Hypothalamus (tissue), 51 donors: Measurements from ENCODE around the gene CCDC89.

ENCODE experiments used
- DNase-seq, 51 donors: peaks; one replicate each; lab custom pipeline; 2025; lab: John Stamatoyannopoulos, UW

CCDC89 gene

GRCh38 chr11:85685820-85686459 is at the start of gene CCDC89:
Gene CCDC89, minus strand, starts transcription at chr11:85686195. Its CDS starts 65 bp downstream, at chr11:85686130.
- DNase-seq = peak in 50 of 51 donors; percentile 2 to 84 (median 59)

GRCh38 chr11:85732965-85733364 is 47.0 kb upstream of the CCDC89 start:
- DNase-seq = no peak

GRCh38 chr11:85726381-85726780 is 40.4 kb upstream of the CCDC89 start:
- DNase-seq = no peak

GRCh38 chr11:85725510-85726258 is 39.7 kb upstream of the CCDC89 start:
- DNase-seq = no peak

GRCh38 chr11:85724748-85725465 is 38.9 kb upstream of the CCDC89 start:
- no peak for DNase-seq

- no peak for DNase-seq
Measured at GRCh38 chr11:85723088-85723487, 37.1 kb upstream of the CCDC89 start.

GRCh38 chr11:85721191-85721590 is 35.2 kb upstream of the CCDC89 start:
- DNase-seq = no peak

- DNase-seq = peak in 46 of 51 donors; percentile 3 to 84 (median 30)
Measured at GRCh38 chr11:85718991-85719807, 33.2 kb upstream of the CCDC89 start.

GRCh38 chr11:85718126-85718943 is 32.3 kb upstream of the CCDC89 start:
- peak in 3 of 51 donors; percentile 19 to 43 (median 37) for DNase-seq

GRCh38 chr11:85717429-85717828 is 31.4 kb upstream of the CCDC89 start:
- DNase-seq = peak in 1 of 51 donors; percentile 35

- DNase-seq = no peak
Measured at GRCh38 chr11:85712953-85713352, 27.0 kb upstream of the CCDC89 start.

- DNase-seq = no peak
Measured at GRCh38 chr11:85710917-85711316, 24.9 kb upstream of the CCDC89 start.

GRCh38 chr11:85709941-85710702 is 24.1 kb upstream of the CCDC89 start:
- DNase-seq = no peak

GRCh38 chr11:85705800-85706199 is 19.8 kb upstream of the CCDC89 start:
- DNase-seq = no peak

GRCh38 chr11:85704967-85705366 is 19.0 kb upstream of the CCDC89 start:
- no peak for DNase-seq

- DNase-seq = no peak
Measured at GRCh38 chr11:85699957-85700741, 14.2 kb upstream of the CCDC89 start.

- no peak for DNase-seq
Measured at GRCh38 chr11:85698195-85698594, 12.2 kb upstream of the CCDC89 start.

- DNase-seq = no peak
Measured at GRCh38 chr11:85697747-85698146, 11.8 kb upstream of the CCDC89 start.
